Measurements from ENCODE around the gene HSPD1.

The HSPD1 gene

DNA sequence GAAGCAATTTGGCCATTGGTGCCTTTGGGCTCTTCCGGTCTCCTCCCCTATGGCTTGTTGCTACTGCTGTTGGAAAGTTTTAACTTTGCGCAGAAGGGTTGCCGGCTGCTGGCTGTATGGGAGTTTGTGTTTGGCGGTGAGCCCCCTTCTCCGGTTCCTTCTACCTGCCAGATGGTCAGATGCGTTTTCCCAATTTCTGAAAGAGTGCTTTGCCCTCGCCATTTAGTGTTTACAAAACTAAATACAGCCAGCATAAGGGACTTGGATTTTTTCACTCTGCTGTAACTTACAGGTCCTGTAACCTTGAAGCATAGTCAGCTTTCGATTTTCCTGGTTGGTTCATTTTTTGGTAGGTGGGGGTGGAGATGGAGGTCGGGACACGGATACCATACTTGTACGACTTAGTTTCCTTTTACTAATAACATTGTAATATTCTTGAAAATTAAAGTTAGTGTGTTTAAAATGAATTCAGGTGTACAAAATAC lies 45.7 kb downstream of the HSPD1 start:
- peak overlapping the region; percentile 89 for H3K27ac ChIP-seq
- no peak for TF ChIP-seq ZFX (IDR thresholded peaks at IDR 0.05; ENCODE audit: borderline replicate concordance)
- TF ChIP-seq, protein P1, sequence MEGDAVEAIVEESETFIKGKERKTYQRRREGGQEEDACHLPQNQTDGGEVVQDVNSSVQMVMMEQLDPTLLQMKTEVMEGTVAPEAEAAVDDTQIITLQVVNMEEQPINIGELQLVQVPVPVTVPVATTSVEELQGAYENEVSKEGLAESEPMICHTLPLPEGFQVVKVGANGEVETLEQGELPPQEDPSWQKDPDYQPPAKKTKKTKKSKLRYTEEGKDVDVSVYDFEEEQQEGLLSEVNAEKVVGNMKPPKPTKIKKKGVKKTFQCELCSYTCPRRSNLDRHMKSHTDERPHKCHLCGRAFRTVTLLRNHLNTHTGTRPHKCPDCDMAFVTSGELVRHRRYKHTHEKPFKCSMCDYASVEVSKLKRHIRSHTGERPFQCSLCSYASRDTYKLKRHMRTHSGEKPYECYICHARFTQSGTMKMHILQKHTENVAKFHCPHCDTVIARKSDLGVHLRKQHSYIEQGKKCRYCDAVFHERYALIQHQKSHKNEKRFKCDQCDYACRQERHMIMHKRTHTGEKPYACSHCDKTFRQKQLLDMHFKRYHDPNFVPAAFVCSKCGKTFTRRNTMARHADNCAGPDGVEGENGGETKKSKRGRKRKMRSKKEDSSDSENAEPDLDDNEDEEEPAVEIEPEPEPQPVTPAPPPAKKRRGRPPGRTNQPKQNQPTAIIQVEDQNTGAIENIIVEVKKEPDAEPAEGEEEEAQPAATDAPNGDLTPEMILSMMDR (IDR thresholded peaks at IDR 0.05): no peak

DNA sequence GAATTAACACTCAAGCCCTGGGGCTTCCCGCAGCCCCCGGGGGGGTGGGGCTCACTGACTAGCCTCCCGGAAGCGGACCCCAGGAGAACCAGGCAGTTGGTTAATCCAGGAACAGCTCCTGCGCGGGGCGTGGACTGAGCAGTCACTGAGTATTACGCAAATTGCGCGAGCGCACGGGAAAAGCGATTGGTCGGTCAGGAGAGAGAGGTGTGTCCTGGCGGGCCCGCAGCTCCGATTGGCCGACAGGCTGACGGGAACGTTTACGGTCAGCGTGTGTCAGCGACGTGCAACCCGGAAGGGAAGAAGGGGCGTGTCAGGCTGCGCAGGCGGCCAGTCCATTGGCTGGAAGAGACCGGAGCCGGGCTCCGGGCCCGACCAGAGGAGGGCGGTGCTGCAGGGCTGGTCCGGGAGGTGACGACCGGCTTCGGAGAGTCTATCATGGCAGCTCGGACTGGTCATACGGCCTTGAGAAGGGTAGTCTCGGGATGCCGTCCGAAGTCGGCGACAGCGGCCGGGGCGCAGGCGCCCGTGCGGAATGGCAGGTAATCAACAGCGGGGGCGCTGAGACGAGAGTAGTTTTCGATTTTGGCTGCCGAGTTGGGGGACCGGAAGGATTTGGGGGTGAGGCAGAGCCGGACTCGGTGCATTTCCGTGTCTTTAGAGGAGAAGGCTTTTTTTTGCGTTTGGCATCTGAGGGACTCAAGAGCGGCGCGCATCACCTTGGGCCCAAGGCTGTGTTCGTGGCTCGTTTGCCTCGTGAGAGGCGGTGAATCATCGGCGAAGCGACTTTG lies 46.3 kb downstream of the HSPD1 start, which contains the start of gene COQ10B:
TSS of gene COQ10B (plus strand) at position 430 of the 791 bp plus-strand sequence. CDS start at position 439, 9 bp downstream.
- H3K27ac ChIP-seq: peak within 1 kb of the TSS; percentile 89
- TF ChIP-seq, protein P1 (IDR thresholded peaks at IDR 0.05): peak; percentile 30; the same call in 1 of the 2 replicates
- no peak for TF ChIP-seq ZFX (IDR thresholded peaks at IDR 0.05; ENCODE audit: borderline replicate concordance)

DNA sequence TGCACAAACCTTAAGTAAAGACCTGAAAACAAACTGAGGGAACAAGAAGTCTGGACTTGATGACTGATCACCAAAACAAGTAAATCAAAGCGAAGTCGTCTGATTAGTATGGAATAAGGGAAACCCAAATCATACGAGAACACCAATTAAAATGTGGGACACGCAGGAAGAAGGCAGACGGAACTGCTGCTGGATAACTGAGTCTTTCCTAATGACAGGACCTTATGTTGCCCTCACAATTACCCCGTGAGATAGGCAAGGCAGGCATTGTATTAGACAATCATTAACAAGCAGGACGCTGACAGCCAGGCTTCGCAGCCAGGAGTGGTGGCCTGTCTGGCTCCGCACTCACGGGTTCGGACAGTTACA lies 46.9 kb downstream of the HSPD1 start:
- no peak for TF ChIP-seq ZFX (IDR thresholded peaks at IDR 0.05; ENCODE audit: borderline replicate concordance)
- TF ChIP-seq, protein P1 (IDR thresholded peaks at IDR 0.05): no peak
- H3K27ac ChIP-seq: peak overlapping the region; percentile 89

DNA sequence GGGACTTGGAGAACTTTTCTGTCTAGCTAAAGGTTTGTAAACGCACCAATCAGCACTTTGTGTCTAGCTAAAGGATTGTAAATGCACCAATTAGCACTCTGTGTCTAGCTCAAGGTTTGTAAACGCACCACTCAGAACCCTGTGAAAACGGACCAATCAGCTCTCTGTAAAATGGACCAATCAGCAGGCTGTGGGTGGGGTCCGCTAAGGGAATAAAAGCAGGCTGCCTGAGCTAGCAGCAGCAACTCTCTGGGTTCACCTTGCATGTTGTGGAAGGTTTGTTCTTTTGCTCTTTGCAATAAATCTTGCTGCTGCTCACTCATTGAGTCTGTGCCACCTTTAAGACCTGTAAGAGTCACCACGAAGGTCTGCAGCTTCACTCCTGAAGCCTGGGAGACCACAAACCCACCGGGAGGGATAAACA lies 48.7 kb downstream of the HSPD1 start:
- peak overlapping the region; percentile 89; the same call in 1 of the 2 replicates for H3K27ac ChIP-seq

DNA sequence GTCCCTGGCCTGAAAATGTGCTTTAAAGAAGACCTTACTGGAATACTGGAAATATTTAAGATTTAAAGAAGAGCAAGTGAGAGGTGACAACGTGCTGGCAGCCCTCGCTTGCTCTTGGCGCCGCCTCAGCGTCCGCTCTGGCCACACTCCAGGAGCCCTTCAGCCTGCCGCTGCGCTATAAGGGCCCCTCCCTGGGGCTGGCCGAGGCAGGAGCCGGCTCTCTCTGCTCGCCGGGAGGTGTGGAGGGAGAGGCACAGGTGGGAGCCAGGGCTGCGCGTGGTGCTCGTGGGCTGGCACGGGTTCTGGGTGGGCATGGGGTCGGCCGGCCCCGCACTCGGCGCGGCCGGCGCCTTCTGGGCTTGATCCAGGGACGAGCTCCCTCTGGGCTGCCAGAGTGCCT lies 49.2 kb downstream of the HSPD1 start:
- TF ChIP-seq ZFX (IDR thresholded peaks at IDR 0.05; ENCODE audit: borderline replicate concordance): no peak
- TF ChIP-seq, protein P1 (IDR thresholded peaks at IDR 0.05): no peak
- H3K27ac ChIP-seq: no peak overlapping the region

DNA sequence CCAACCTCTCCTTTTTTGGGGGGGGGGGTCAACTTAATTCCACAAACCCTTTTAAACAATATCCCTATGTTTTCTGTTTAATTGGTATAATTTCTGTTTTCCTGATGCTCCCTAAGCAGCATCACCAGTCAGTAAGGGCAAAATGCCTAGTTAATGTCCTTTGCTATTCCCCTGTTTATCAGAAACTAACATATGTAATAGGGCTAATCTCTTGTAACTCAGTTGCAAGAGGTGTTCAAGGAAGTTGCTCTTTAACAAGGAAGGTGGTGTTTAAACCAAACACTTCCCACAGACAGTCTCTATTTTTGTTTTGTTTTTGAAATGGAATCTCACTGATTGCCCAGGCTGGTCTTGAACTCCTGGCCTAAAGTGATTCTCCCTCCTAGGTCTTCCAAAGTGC lies 52.8 kb downstream of the HSPD1 start:
- TF ChIP-seq ZFX (IDR thresholded peaks at IDR 0.05; ENCODE audit: borderline replicate concordance): no peak
- TF ChIP-seq, protein P1 (IDR thresholded peaks at IDR 0.05): no peak
- H3K27ac ChIP-seq: no peak overlapping the region

DNA sequence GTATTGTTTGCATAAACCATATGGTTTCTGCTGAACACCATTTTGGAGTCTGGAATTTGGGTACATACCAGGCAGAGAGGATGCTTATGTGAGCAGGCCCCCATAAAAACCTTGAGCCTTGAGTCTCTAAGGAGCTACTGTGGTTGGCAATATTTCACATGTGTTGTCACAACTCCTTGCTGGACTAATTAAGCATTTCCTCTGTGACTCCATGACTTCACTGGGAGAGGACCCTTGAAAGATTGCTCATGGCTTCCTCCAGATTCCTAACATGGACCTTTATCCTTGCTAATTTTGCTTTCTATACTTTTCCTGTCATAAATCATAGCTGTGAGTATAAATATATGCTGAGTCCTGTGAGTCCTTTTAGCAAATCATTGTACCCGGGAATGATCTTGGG lies 53.9 kb downstream of the HSPD1 start:
- H3K27ac ChIP-seq: no peak overlapping the region
- TF ChIP-seq ZFX (IDR thresholded peaks at IDR 0.05; ENCODE audit: borderline replicate concordance): no peak

DNA sequence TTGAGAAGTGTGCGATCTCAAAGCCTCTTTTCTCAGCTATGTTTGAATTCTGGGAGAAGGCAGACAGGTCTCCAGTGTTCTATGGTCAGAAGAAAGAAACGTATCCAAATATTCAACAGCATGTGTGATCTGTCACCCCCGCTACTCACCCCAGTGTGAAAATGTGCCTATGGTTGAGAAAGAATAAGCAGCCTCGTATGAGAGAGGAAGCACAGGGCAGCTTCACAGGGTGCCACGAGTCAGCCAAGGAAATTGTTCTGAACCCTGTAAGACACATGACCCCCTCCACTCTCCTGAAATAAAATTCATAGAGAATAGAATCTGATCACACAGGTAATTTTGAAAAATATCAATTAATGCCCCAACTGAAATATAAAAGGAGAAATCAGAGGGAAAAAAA lies 56.8 kb downstream of the HSPD1 start:
- no peak for TF ChIP-seq ZFX (IDR thresholded peaks at IDR 0.05; ENCODE audit: borderline replicate concordance)
- TF ChIP-seq, protein P1 (IDR thresholded peaks at IDR 0.05): no peak
- H3K27ac ChIP-seq: no peak overlapping the region
